ENCODE measurements around the gene BMPER. TPM values are rescaled to one million over a fixed set of nuclear protein-coding genes. Genes with fewer than 3 reads are reported as not detected.

BMPER gene
- total RNA-seq, 1 donor from 2014 or later: 10.2 TPM

DNA sequence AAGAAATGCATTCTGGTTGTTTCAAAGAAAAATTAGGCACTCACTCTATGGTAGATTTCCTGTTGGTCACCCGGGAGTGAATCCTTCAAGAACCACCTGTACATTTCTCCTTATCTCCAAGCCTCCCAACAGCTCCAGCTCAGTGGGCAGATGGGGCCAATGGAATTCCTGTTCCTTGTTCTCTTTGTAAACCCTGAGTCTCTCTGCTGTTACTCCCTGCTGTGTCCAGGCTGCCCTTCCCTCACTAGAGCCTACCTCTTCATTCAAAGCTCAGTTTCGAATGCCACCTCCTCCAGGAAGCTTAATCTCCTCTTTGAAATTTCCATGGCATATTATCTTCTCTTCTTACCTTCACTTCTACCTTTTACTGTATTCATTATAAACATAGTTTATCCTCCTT, 3.5 kb upstream of the BMPER start:
- H3K27me3 Mint-ChIP-seq: peaks cover 66% of the 10 kb centered on the region
- no peak overlapping the region for H3K4me3 Mint-ChIP-seq
- no peaks in the 10 kb centered on the region for H3K36me3 Mint-ChIP-seq
- DNase-seq (ENCODE audit: extremely low spot score, unreplicated experiment): no peak
- H3K9me3 Mint-ChIP-seq: no peaks in the 10 kb centered on the region
- TF ChIP-seq, protein P1, sequence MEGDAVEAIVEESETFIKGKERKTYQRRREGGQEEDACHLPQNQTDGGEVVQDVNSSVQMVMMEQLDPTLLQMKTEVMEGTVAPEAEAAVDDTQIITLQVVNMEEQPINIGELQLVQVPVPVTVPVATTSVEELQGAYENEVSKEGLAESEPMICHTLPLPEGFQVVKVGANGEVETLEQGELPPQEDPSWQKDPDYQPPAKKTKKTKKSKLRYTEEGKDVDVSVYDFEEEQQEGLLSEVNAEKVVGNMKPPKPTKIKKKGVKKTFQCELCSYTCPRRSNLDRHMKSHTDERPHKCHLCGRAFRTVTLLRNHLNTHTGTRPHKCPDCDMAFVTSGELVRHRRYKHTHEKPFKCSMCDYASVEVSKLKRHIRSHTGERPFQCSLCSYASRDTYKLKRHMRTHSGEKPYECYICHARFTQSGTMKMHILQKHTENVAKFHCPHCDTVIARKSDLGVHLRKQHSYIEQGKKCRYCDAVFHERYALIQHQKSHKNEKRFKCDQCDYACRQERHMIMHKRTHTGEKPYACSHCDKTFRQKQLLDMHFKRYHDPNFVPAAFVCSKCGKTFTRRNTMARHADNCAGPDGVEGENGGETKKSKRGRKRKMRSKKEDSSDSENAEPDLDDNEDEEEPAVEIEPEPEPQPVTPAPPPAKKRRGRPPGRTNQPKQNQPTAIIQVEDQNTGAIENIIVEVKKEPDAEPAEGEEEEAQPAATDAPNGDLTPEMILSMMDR (conservative IDR thresholded peaks at IDR 0.05): no peak
- H3K27ac Mint-ChIP-seq: no peak overlapping the region
- peaks cover 8% of the 10 kb centered on the region for H3K4me1 Mint-ChIP-seq (ENCODE audit: unreplicated experiment)

DNA sequence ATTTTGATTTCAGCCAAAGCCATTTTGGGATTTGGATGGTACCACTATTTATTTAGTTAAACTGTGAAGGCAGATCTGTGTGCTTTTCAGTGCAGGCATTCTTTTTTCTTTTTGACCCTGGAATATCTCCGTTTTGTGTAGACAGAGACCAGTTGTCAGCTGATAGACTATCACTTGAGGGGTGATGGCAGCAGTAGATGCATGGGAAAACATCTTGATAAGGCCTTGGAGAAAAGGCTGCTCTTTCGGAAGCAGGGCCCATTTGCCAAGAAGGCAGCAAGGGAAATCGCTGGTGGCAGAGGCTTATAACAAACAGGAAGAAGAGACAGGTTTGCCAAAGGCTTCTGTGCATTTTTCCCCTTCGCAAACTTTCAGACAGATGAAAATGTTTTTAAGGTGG, 2.6 kb upstream of the BMPER start:
- Mint-ChIP-seq H3K36me3 (peaks cover 2% of the 10 kb centered on the region), H3K9me3 (no peaks in the 10 kb centered on the region), H3K27me3 (peaks cover 71% of the 10 kb centered on the region), H3K27ac (no peak overlapping the region), H3K4me1 (ENCODE audit: unreplicated experiment) (peaks cover 9% of the 10 kb centered on the region), H3K4me3 (peak overlapping the region; percentile 58)
- no peak for DNase-seq (ENCODE audit: extremely low spot score, unreplicated experiment)
- TF ChIP-seq, protein P1 (conservative IDR thresholded peaks at IDR 0.05): no peak

DNA sequence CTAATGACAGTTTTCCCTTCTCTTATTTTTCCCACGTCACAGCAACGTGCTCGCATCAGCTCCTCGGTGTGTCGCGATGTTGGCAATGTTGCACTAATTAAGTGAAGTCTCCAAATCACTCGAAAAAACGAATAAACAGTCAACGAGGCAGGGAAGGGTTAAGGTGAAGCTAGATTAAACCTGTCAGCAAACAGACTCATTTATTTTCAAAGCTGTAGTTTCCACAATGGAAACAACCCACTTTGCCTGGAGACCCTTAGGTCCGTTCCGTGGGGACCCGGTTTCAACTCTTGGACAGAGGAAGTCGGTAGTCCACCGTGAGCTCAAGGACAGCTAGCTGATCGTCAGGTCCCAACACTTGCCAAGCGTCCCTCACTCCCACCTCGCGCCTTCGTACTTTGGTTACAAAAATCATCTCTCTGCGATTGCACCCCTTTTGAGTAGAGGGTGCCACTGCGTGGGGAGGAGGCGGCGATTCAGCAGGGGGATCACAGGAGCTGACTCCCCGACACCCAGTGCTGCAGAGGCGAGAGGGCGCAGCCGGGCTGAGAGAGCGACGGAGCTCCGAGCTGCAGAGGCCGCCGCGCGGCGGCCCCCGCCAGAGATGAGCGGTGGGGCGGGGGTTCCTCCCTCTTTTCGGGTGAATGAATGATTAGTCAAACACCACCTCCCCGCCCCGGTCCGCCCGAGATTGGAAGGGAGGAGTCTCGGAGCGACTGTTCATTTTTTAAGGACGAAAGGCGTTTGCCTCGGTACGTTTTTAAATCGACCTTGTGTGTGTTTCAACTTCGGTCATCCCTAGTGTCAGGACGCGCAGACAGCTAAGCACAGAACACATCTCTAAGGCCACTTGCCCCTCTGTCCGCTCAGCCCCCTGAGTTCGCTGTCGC, 1.3 kb upstream of the BMPER start:
- TF ChIP-seq, protein P1 (conservative IDR thresholded peaks at IDR 0.05): no peak
- H3K4me3 Mint-ChIP-seq: peak overlapping the region; percentile 90
- peaks cover 4% of the 10 kb centered on the region for H3K36me3 Mint-ChIP-seq
- no peak overlapping the region for H3K27ac Mint-ChIP-seq
- H3K4me1 Mint-ChIP-seq (ENCODE audit: unreplicated experiment): peaks cover 9% of the 10 kb centered on the region
- peaks cover 79% of the 10 kb centered on the region for H3K27me3 Mint-ChIP-seq
- H3K9me3 Mint-ChIP-seq: no peaks in the 10 kb centered on the region
- no peak for DNase-seq (ENCODE audit: extremely low spot score, unreplicated experiment)

DNA sequence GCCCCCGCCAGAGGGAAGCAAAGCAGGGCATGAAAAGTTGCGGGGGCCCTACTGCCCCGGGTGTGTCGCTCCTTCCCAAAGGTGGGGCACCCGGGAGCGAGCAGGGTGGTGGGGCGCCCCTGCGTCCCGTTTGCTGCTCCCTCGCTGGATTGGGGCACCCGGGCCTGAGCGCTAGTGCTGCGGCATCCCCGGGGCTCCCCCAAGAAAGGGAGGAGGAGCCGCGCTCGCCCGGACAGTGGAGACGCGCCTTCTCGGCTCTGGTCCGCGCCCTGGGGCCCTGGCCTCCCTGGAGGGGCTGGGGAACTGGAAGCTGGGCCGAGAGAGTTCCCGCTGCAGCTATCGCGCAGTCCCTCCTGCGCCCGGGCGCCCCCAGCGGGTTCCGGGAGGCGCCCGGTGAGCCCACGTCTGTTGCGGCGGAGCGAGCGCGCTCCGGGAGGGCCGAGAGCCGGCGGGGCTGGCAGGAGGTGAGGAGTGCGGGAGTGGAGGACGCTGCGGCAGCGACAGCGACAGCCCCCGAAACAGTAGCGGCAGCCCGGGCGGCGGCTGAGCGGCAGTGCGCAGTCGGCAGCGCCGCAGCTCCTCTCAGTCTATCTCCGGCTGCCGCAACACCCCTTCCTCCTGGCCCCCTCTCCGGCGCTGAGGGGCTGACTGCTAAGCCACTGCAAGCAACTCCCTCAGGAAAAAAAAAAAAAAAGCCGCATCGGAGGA, 504 bp upstream of the BMPER start:
- peaks cover 79% of the 10 kb centered on the region for H3K27me3 Mint-ChIP-seq
- H3K4me3 Mint-ChIP-seq: peak overlapping the region; percentile 90
- TF ChIP-seq, protein P1 (conservative IDR thresholded peaks at IDR 0.05): peak; percentile 42
- no peak overlapping the region for H3K27ac Mint-ChIP-seq
- DNase-seq (ENCODE audit: extremely low spot score, unreplicated experiment): peak; percentile 73
- peaks cover 9% of the 10 kb centered on the region for H3K4me1 Mint-ChIP-seq (ENCODE audit: unreplicated experiment)
- no peaks in the 10 kb centered on the region for H3K9me3 Mint-ChIP-seq
- peaks cover 4% of the 10 kb centered on the region for H3K36me3 Mint-ChIP-seq

DNA sequence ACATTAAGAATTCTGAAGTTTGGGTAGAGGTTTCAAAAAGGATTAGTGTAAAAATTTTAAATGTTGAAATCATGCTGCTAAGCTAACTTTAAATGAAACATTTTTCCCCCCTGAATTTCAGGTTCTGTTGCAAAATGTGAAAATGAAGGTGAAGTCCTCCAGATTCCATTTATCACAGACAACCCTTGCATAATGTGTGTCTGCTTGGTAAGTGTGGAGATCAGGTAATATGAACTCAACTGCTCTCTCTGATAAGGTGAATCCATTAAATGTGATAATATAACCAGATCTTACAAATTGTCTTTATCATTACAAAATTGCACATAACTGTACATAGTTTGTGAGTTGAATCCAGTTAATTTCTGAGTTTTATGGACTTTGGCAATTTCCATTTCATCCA, 1.4 kb downstream of the BMPER start:
- Mint-ChIP-seq H3K4me3 (peak overlapping the region; percentile 75), H3K27ac (no peak overlapping the region), H3K4me1 (ENCODE audit: unreplicated experiment) (peaks cover 9% of the 10 kb centered on the region), H3K36me3 (peaks cover 4% of the 10 kb centered on the region), H3K9me3 (no peaks in the 10 kb centered on the region), H3K27me3 (peaks cover 76% of the 10 kb centered on the region)
- no peak for DNase-seq (ENCODE audit: extremely low spot score, unreplicated experiment)
- TF ChIP-seq, protein P1 (conservative IDR thresholded peaks at IDR 0.05): no peak
